Muscle of back (tissue), 11 donors: ENCODE results near the gene ARHGAP4. TPM values are rescaled to one million over a fixed set of nuclear protein-coding genes. Genes with fewer than 3 reads are reported as not detected.

ENCODE experiments used
- DNase-seq, 3 donors: peaks; one replicate each; pipeline versions ENCODE4 v3.0.0 to v3.0.0-alpha.2; 2013
- polyA plus RNA-seq, 10 donors: library from polyadenylated mRNA; unstranded; fragments of 120-200 nt; gene quantifications; one replicate each; pipeline ENCODE4 v1.2.1, GENCODE V29; 2013; ENCODE audit not compliant: insufficient read length in 10 of 10

The ARHGAP4 gene
- polyA plus RNA-seq, 10 donors, result 14.7 to 28.5 (median 19.5) TPM

GRCh38 chrX:153882557-153882956, 43.5 kb downstream of the ARHGAP4 start:
- no peak for DNase-seq

DNA sequence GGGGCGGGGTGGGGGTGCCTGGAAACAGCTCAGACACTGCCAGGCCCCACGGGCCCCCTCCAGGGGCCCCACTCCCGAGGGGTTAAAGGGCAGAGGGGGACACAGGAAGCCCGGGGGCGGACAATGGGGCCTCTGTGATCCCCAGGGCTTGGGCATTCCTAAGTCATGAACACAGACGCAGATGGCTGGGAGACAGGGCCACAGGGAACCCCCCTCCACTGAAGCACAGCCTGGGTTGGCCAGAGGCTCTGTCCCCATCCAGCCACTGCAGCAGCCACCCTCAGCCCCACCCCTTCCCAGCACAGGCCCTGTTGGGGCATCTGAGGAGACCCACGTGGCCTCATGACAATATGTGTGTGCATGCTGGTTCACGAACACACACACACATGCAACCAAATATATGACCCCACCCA, 44.0 kb downstream of the ARHGAP4 start:
- DNase-seq, result no peak

DNA sequence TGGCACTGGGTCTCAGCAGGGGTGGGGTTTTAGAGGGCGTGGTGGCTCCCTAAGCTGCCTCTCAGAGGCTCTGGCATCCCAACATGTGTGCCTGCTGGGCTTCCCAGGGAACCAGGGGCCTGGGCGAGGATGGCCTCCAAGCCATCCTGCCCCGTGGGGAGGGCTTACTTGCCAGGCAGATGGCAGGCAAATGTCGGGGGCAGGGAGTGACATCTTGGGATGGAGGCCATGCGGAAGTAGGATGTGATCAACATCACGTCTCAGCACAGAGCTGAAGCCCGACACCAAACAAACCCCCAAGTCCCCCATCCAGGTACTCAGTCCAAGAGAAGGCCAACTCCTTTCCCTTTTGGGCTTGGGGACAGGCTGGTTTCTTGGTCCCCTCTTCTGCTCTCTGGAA, 44.8 kb downstream of the ARHGAP4 start:
- DNase-seq, result no peak

DNA sequence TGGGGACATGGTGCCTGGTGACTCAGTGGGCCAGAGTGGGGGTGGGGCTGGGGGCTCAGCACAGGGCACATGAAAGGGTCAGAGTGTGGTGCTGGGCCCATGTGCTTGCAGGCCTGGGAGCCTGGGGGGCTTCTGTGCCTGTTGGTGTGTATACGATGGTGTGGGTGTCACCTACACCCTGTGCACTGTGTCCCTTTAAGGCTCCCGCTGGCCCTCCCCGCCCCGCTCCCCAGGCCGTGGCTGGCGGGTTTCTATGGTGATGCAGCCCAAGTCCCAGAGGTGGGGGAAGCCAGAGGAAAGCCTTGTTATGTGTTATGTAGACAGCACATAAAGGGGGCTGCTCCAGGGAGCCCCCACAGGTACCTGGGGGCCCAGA, 45.6 kb downstream of the ARHGAP4 start:
- no peak for DNase-seq

DNA sequence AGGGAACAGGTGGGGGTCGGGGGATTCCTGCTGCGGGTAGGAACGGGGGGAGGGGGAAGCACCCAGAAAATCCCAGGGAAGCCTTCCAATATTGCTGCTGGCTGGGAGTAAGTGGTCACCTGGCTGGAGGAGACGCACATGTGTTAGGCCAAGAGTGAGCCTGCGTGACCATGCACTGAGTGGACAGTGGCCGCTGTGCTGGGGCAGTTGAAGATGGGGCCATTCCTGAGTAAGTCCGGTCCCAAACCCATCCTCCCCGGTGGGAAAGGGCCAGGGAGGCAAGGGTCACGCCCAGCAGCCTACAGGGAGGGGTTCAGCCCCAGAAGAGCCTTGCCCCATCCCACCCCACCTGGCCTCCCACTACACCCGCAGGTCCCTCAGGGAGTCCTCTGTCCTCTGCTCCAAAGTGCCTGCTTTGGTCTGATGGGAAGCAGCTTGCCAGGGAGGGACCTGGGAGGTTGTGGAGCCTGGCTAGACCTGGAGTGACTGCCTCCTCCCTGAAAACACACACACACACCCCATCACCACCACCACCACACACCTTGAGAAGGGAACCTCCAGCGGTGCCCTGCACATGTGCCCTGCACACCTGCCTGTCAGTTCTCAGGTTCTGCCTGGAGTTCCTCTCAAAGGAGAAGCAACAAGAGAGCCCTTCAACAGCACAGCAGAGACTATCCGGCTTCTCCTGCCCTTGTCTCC, 46.2 kb downstream of the ARHGAP4 start:
- DNase-seq, result no peak

DNA sequence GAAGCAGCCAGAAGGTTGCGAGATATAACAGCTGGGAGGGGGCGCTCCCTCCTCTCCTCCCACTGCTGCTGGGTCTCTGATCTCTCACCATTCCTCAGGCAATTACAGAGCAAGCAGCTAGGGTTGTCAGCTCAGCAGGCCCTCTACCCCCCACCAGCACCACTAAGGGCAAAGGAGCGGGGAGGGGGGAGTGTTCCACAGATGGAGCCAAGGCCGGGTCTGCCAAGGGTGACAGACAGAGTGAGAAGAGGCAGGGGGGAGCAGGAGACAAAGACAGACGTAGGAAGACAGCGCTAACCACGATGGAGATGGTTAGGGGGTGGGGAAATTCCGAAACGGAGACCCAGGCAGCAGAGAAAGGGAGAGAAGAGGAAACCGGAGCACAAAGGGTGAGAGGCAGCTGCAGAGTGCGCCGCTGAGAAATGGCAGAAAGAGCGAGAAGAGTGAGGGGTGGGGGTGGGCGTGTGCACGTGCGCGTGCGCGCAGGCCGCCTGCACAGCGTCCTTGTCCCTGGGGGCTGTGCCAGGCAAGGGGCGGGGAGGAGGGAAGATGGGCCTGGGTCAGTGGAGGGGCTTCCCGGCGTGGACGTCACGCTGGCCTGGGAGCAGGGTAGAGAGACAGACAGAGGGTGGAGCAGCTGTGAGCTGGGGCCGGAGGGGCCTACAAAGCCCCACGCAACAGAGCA, 47.0 kb downstream of the ARHGAP4 start:
- no peak for DNase-seq

- no peak for DNase-seq
Measured at GRCh38 chrX:153878345-153878744, 47.7 kb downstream of the ARHGAP4 start.

DNA sequence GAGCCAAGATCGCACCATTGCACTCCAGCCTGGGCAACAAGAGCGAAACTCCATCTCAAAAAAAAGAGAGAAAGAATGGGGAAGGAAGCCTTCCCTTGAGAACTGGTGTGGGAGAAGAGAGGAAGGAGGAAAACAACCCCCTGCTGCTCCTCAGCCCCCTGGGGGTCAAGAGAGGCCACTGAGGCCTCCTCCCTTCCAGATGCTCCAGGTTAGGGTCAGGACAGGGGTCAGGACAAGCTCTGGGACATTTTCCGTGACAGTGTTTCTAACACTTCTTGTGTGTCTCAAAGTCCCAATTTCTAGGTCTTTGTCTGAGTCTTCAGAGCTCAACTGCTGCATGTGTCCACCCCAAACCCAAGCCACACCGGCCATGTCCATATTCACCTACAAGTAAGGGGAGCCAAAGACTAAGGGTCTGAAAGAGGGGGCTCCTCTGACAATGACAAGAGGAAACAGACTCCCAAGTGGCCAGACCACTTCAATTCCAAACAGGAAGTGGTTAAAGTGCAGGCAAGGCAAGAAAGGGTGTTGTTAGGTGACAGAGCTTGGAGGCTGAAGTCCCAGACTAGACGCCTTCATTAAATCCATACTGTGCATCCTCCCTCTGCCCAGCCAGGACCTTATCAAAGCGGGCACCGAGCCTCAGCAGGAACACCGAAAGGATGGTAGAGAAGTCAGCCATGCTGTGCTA, 48.3 kb downstream of the ARHGAP4 start:
- no peak for DNase-seq

- DNase-seq, result no peak
Measured at GRCh38 chrX:153876112-153876491, 50.0 kb downstream of the ARHGAP4 start.

- DNase-seq, result peak; percentile 10 to 73 (median 63)
Measured at GRCh38 chrX:153875391-153876111, 50.5 kb downstream of the ARHGAP4 start.

DNA sequence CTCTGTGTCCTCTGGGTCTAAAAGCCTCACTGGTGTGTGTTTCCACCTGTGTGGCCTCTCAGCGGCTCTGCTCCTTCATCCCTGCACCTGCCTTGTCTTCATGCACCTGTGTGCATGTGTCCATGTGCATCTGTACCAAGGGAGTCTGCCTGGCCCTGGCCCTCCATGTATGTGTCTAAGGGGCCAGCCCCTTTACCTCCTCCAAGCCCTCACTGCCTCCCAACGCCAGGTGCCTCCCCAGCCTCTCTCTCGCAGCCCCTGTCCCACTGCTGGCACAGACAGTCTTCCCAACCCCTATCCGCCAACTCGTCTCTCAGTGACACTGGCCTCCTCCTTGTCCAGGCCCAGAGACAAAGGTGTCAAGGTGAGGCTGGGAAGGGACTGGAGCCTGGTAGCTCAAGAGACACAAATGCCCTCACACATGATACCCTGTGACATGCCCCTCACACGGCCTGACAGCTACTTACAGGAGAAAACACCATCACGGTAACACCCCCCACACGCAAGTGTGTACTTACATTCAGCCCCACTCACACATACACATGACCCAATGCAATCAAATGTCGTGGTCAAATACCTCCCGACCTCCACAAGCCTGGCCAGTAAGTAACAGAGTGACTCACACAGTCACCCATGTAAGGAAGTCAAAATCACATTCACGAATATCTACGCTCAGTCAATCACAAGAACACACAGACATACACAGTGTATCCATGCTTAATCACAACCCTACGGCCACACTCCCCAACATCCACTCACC, 51.5 kb downstream of the ARHGAP4 start:
- DNase-seq, result no peak

DNA sequence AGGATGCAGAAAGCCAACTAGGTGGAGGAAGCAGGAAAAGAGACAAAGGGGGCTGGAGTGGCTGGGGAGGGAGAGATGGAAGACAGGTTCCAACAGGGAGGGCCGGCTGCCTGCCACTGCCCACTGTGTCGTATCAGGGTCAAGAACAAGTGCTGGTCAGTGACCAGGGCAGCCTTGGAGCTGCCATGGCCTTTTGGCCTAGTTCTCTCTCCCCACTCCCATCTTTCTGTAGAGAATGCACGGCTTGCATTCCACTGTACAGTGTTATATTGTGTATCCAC, 52.0 kb downstream of the ARHGAP4 start:
- no peak for DNase-seq

- no peak for DNase-seq
Measured at GRCh38 chrX:153873282-153874084, 52.6 kb downstream of the ARHGAP4 start.

DNA sequence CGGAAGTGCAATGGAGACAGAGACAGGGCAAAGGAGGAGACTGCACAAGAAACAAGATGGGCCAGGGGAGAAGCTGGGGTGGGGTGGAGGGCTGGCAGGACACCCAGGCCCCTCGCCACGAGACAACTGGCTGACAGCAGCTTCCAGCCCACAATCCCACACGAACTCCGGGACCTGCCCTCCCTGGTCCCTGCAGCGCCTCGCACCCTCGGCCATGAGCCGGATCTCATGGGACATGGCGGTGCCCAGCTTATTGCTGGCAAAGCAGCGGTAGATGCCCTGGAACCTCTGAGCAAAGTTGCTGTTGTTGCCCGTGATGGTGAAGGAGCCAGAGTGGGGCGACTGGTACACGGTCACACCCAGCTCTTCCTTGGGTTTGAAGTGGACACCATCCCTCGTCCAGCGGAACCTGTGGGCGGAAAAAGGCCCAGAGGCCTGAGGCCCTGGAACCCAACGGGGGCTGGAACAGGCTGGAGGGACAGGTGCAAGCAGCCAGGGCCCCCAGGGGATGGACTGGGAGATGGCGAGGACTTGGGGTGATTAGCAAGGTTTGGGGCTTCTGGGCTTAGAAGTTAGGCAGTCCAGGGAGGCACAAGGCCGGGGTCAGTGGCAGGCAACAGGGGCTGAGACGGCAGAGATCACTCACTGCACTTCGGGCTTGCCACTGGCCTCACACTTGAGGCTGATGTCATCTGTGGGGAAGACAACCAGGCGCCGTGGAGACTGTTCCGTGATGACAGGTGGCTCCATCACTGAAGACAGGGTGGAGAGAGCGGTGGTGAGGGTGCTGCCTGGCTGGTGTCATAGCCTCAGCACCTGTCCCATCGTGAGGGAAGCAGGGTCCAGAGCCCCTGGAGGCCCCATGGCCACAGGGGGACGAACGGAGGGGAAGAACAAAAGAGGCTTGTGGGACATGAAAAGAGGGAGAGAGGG, 53.9 kb downstream of the ARHGAP4 start:
- no peak for DNase-seq

GRCh38 chrX:153871451-153871850, 54.6 kb downstream of the ARHGAP4 start:
- no peak for DNase-seq

DNA sequence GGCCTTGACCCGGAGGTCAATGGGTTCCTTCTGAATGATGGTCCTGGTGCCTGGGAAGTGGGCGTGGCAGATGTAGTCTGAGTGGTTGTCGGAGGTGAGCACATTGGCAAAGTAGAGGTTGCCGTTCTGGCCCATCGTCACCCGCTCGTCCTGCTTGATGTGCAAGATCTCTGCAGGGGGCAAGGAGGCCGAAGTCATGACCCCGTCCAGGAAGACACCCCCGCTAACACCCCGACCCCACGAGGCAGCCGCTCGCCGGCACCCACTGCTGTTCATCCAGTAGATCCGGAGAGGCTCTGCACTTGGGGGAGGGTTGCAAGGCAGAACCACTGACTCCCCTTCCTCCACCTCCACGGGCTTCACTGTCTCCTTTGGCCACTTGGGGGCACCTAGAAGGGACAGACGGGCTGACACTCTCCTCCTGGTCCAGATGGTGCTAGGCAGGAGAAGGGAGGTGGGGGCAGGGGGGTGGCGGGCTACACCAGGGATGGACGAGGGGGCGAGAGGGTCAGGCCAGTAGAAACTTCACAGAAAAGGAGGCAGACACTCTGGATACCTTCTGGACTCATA, 55.2 kb downstream of the ARHGAP4 start:
- no peak for DNase-seq

GRCh38 chrX:153870288-153870690, 55.8 kb downstream of the ARHGAP4 start:
- DNase-seq, result no peak

- no peak for DNase-seq
Measured at GRCh38 chrX:153869473-153870287, 56.4 kb downstream of the ARHGAP4 start.
